Heart left ventricle (tissue), 13 donors: ENCODE results near the gene ERH.

Experiments
- CTCF ChIP-seq, 12 donors: fragments of 200-600 bp; sonication (generic) in 4 of 12; IDR thresholded peaks; one replicate each; pipeline versions ENCODE4 v1.5.0 to v1.8.0; 2018 to 2022; ENCODE audit warnings: antibody characterized with exemption in 12 of 12, mild to moderate bottlenecking in 5 of 12
- POLR2A ChIP-seq, 2 donors: fragments of 450-650 bp; IDR thresholded peaks; one replicate each; pipeline ENCODE4 v1.6.1; 2017; ENCODE audit warnings: antibody characterized with exemption in 2 of 2, mild to moderate bottlenecking in 2 of 2, moderate library complexity in 2 of 2
- donor health status: ischemic (EF 13 %, LVEDD 7.1; RV severe dilation, severe dysfunction).
- donor health status: DM: no; HTN: yes; CAD: no.
- donor health status: DM: no; HTN: no; CAD: no.
- donor health status: ischemic (EF 25% LVEDD 6.9; RV normal size, moderate dysfunction).
- donor health status: ischemic (EF 25% LVEDD 5.7; RV mildly dilated, moderate dysfunction).
- donor health status: ischemic (EF 35%, LVEDD 5.7; RV mildly dilated, moderate dysfunction).
- donor health status: nonischemic (EF 11% LVEDD 7.7; RV severe dilation, severe dysfunction).
- donor health status: DM: yes; HTN: yes; CAD: no.
- donor health status: PGD.
- donor health status: ischemic (EF 29% LVEDD 5.4; RV normal size, mild dysfunction).
- donor health status: nonischemic (EF 23%, LVEDD 6.1; RV moderate dilation, normal function).

- TF ChIP-seq CTCF (IDR thresholded peaks at IDR 0.05) (no peak), POLR2A (IDR thresholded peaks at IDR 0.05) (no peak)
Observed at GRCh38 chr14:69400154-69400553, 2.1 kb upstream of the ERH start.
